Upper lobe of left lung (tissue), 6 donors: ENCODE results near the gene MRPL18. TPM values are rescaled to one million over a fixed set of nuclear protein-coding genes. Genes with fewer than 3 reads are reported as not detected.
"Not testable (repeated sequence)": the region's sequence is repeated elsewhere in the genome, so short reads cannot be mapped to it uniquely, and the experiment has no call there.

ENCODE experiments used
- ATAC-seq, 2 donors: fragments of 200-7000 bp; cut with Tn5 transposase; one replicate each; pipeline ENCODE4 v1.9.1; 2022; ENCODE audit warnings: mild to moderate bottlenecking in 2 of 2, moderate library complexity in 2 of 2; ENCODE audit not compliant: low FRiP score in 2 of 2
- DNase-seq, 2 donors: peaks; one replicate each; pipeline ENCODE4 v3.0.0-alpha.2; 2019 to 2020
- H3K27ac ChIP-seq, 4 donors: fragments of 200-600 bp; sonication (generic); one replicate each; pipeline ENCODE4 v1.5.1; 2016 to 2019
- H3K27me3 ChIP-seq, 4 donors: fragments of 200-600 bp; sonication (generic); one replicate each; pipeline ENCODE4 v1.5.1; 2017 to 2019
- H3K36me3 ChIP-seq, 4 donors: fragments of 200-600 bp; sonication (generic); one replicate each; pipeline ENCODE4 v1.5.1; 2016 to 2019
- H3K4me1 ChIP-seq, 4 donors: fragments of 200-600 bp; sonication (generic); one replicate each; pipeline ENCODE4 v1.5.1; 2018 to 2019
- H3K4me3 ChIP-seq, 4 donors: fragments of 200-600 bp; sonication (generic); one replicate each; pipeline ENCODE4 v1.5.1; 2017 to 2019; ENCODE audit warnings: mild to moderate bottlenecking in 2 of 4, moderate library complexity in 1 of 4
- H3K9me3 ChIP-seq, 4 donors: fragments of 200-600 bp; sonication (generic); one replicate each; pipeline ENCODE4 v1.5.1; 2018 to 2019
- CTCF ChIP-seq, 6 experiments: fragments of 450-650 bp in 4 of 6; fragments of 200-600 bp in 2 of 6; sonication (generic) in 2 of 6; IDR thresholded peaks; one replicate each; pipeline ENCODE4 v1.5.1; 2016 to 2019; ENCODE audit warnings: antibody characterized with exemption in 6 of 6
- EP300 ChIP-seq, 4 donors: sonication (generic); formaldehyde crosslinking; IDR thresholded peaks; one replicate each; pipeline ENCODE4 v1.5.1; 2017; ENCODE audit warnings: antibody characterized with exemption in 4 of 4, control low read depth in 2 of 4
- POLR2A ChIP-seq, 4 donors: fragments of 450-650 bp; IDR thresholded peaks; one replicate each; pipeline ENCODE4 v1.5.1; 2016 to 2017; ENCODE audit warnings: antibody characterized with exemption in 4 of 4, mild to moderate bottlenecking in 2 of 4
- POLR2AphosphoS5 ChIP-seq, 2 donors: sonication (generic); formaldehyde crosslinking; IDR thresholded peaks; one replicate each; pipeline ENCODE4 v1.5.1; 2017; ENCODE audit warnings: antibody characterized with exemption in 2 of 2
- WGBS, 2 donors: methylation state at CpG; one replicate each; pipeline ENCODE4 v1.1.5; 2017 to 2018; 5-methylcytosine and 5-hydroxymethylcytosine counted together
- total RNA-seq, 6 donors: library from RNA; depleted of rRNA in 4 of 6; stranded (reverse); fragments of >200 nt in 4 of 6; gene quantifications; one replicate each; pipeline versions ENCODE4 v1.1.0 to v1.2.1, GENCODE V29; 2016 to 2021
- donor health status: DM: no; HTN: no; CAD: no; lungs with moderate emphysema.
- donor health status: DM: no; HTN: yes; CAD: no; lungs with severe emphysema.

Gene MRPL18
- total RNA-seq, 6 donors from 2014 or later, result 18.9 to 61.5 (median 58.7) TPM

- H3K27me3 ChIP-seq, result no peaks in the 10 kb centered on the region
- H3K27ac ChIP-seq, result no peak overlapping the region
- no peaks in the 10 kb centered on the region for H3K9me3 ChIP-seq
- peaks cover 0 to 3% (median 0%) of the 10 kb centered on the region in 4 donors for H3K4me1 ChIP-seq
- H3K36me3 ChIP-seq, result no peaks in the 10 kb centered on the region
- TF ChIP-seq POLR2AphosphoS5 (IDR thresholded peaks at IDR 0.05) (no peak), POLR2A (IDR thresholded peaks at IDR 0.05) (no peak), CTCF (IDR thresholded peaks at IDR 0.05) (no peak), EP300 (IDR thresholded peaks at IDR 0.05) (no peak)
- no peak overlapping the region for H3K4me3 ChIP-seq
- ATAC-seq (no peak), DNase-seq (no peak)
- WGBS, 2 donors, result 54 to 81% methylated on average over 9 to 11 of the region's 11 CpGs
These were observed 30.9 kb downstream of the MRPL18 start for GRCh38 chr6:159821122-159821521.

- peaks cover 0 to 3% (median 0%) of the 10 kb centered on the region in 4 donors for H3K4me1 ChIP-seq
- H3K27me3 ChIP-seq, result no peaks in the 10 kb centered on the region
- no peaks in the 10 kb centered on the region for H3K9me3 ChIP-seq
- TF ChIP-seq CTCF (IDR thresholded peaks at IDR 0.05), result no peak
- no peak for TF ChIP-seq POLR2AphosphoS5 (IDR thresholded peaks at IDR 0.05)
- no peak for TF ChIP-seq EP300 (IDR thresholded peaks at IDR 0.05)
- no peak for TF ChIP-seq POLR2A (IDR thresholded peaks at IDR 0.05)
- H3K27ac ChIP-seq, result no peak overlapping the region
- no peak overlapping the region for H3K4me3 ChIP-seq
- H3K36me3 ChIP-seq, result no peaks in the 10 kb centered on the region
- ATAC-seq (no peak), DNase-seq (no peak)
- 87 to 100% methylated on average over 1 to 10 of the region's 10 CpGs for WGBS, 2 donors
These were observed 31.5 kb downstream of the MRPL18 start for GRCh38 chr6:159821726-159822125.

- no peak for DNase-seq
- TF ChIP-seq POLR2AphosphoS5 (IDR thresholded peaks at IDR 0.05) (no peak), POLR2A (IDR thresholded peaks at IDR 0.05) (no peak)
- no peak for ATAC-seq
- H3K36me3 ChIP-seq, result no peaks in the 10 kb centered on the region
- 87 to 96% methylated on average over 3 of the region's 3 CpGs for whole genome bisulfite sequencing, 2 donors
- no peaks in the 10 kb centered on the region for H3K9me3 ChIP-seq
- H3K4me3 ChIP-seq, result no peak overlapping the region
- peaks cover 0 to 3% (median 0%) of the 10 kb centered on the region in 4 donors for H3K4me1 ChIP-seq
- no peaks in the 10 kb centered on the region for H3K27me3 ChIP-seq
- H3K27ac ChIP-seq, result no peak overlapping the region
These were observed 33.7 kb downstream of the MRPL18 start for GRCh38 chr6:159823953-159824352.

- not testable (repeated sequence) for H3K36me3 ChIP-seq, H3K27me3 ChIP-seq, DNase-seq, ATAC-seq, H3K9me3 ChIP-seq, H3K4me3 ChIP-seq, H3K4me1 ChIP-seq, H3K27ac ChIP-seq
- WGBS, 2 donors, result 93 to 97% methylated on average over 9 of the region's 9 CpGs
These were observed 34.4 kb downstream of the MRPL18 start for GRCh38 chr6:159824690-159825089.

GRCh38 chr6:159826004-159826403 lies 35.7 kb downstream of the MRPL18 start:
- Histone ChIP-seq H3K27ac (no peak overlapping the region), H3K4me1 (no peaks in the 10 kb centered on the region), H3K4me3 (no peak overlapping the region), H3K9me3 (no peaks in the 10 kb centered on the region), H3K27me3 (no peaks in the 10 kb centered on the region), H3K36me3 (no peaks in the 10 kb centered on the region)
- ATAC-seq, result no peak
- TF ChIP-seq CTCF (IDR thresholded peaks at IDR 0.05), result no peak
- no peak for TF ChIP-seq EP300 (IDR thresholded peaks at IDR 0.05)
- no peak for TF ChIP-seq POLR2A (IDR thresholded peaks at IDR 0.05)
- TF ChIP-seq POLR2AphosphoS5 (IDR thresholded peaks at IDR 0.05), result no peak
- WGBS, 2 donors, result 93 to 95% methylated on average over 13 of the region's 13 CpGs
- DNase-seq, result no peak

GRCh38 chr6:159826968-159827647 lies 36.8 kb downstream of the MRPL18 start:
- H3K9me3 ChIP-seq, result no peaks in the 10 kb centered on the region
- H3K4me3 ChIP-seq, result no peak overlapping the region
- H3K27ac ChIP-seq, result no peak overlapping the region
- H3K4me1 ChIP-seq, result no peaks in the 10 kb centered on the region
- H3K27me3 ChIP-seq, result no peaks in the 10 kb centered on the region
- no peak for TF ChIP-seq POLR2A (IDR thresholded peaks at IDR 0.05)
- no peak for TF ChIP-seq POLR2AphosphoS5 (IDR thresholded peaks at IDR 0.05)
- no peak for TF ChIP-seq CTCF (IDR thresholded peaks at IDR 0.05)
- TF ChIP-seq EP300 (IDR thresholded peaks at IDR 0.05), result no peak
- ATAC-seq, result no peak
- 87 to 93% methylated on average over 16 of the region's 16 CpGs for WGBS, 2 donors
- no peaks in the 10 kb centered on the region for H3K36me3 ChIP-seq
- DNase-seq, result no peak
